GM18868 (cell line): Measurements from ENCODE around the gene KLHL9.
"Not testable (repeated sequence)": the region's sequence is repeated elsewhere in the genome, so short reads cannot be mapped to it uniquely, and the experiment has no call there.

Source experiments
- ATAC-seq: cut with Tn5 transposase; IDR thresholded peaks from one replicate; pipeline ENCODE4 v1.9.1; 2021; ENCODE audit warnings: mild to moderate bottlenecking, moderate library complexity; ENCODE audit not compliant: unreplicated experiment

KLHL9 gene

GRCh38 chr9:21334701-21335632 is at the start of gene KLHL9:
KLHL9 (minus strand) TSS chr9:21335404; CDS start chr9:21334859, 545 bp downstream.
- peak; percentile 85 for ATAC-seq

- ATAC-seq: no peak
Observed at GRCh38 chr9:21383627-21384026, 48.4 kb upstream of the KLHL9 start.

- peak; percentile 96 for ATAC-seq
Observed at GRCh38 chr9:21381448-21382339, 46.5 kb upstream of the KLHL9 start.

GRCh38 chr9:21371467-21371866 is 36.3 kb upstream of the KLHL9 start:
- ATAC-seq: not testable (repeated sequence)

GRCh38 chr9:21367957-21368356 is 32.8 kb upstream of the KLHL9 start, which contains the start of gene IFNA13:
IFNA13 (minus strand) TSS chr9:21368057; CDS start chr9:21368010, 47 bp downstream.
- no peak for ATAC-seq

- ATAC-seq: peak; percentile 99
Observed at GRCh38 chr9:21367169-21367568, 32.0 kb upstream of the KLHL9 start.

GRCh38 chr9:21362287-21362686 is 27.1 kb upstream of the KLHL9 start:
- no peak for ATAC-seq

- ATAC-seq: peak; percentile 96
Observed at GRCh38 chr9:21357479-21358460, 22.6 kb upstream of the KLHL9 start.

- peak; percentile 48 for ATAC-seq
Observed at GRCh38 chr9:21350787-21351186, 15.6 kb upstream of the KLHL9 start, which contains the start of gene IFNA6. IFNA6 (minus strand) TSS chr9:21350887; CDS start chr9:21350887, 0 bp downstream.

GRCh38 chr9:21348430-21348970 is 13.3 kb upstream of the KLHL9 start:
- ATAC-seq: no peak

GRCh38 chr9:21340735-21341134 is 5.5 kb upstream of the KLHL9 start:
- peak; percentile 73 for ATAC-seq

- ATAC-seq: peak; percentile 17
Observed at GRCh38 chr9:21336457-21336856, 1.3 kb upstream of the KLHL9 start.

GRCh38 chr9:21333226-21333625 is 2.0 kb downstream of the KLHL9 start:
- ATAC-seq: no peak

- no peak for ATAC-seq
Observed at GRCh38 chr9:21331676-21332402, 3.4 kb downstream of the KLHL9 start.

GRCh38 chr9:21326526-21327139 is 8.6 kb downstream of the KLHL9 start:
- ATAC-seq: peak; percentile 86

GRCh38 chr9:21324047-21324446 is 11.2 kb downstream of the KLHL9 start:
- no peak for ATAC-seq

- ATAC-seq: no peak
Observed at GRCh38 chr9:21322911-21323461, 12.2 kb downstream of the KLHL9 start.

GRCh38 chr9:21320465-21320864 is 14.7 kb downstream of the KLHL9 start:
- no peak for ATAC-seq
